GM12878 (cell line): Measurements from ENCODE around the gene COPS3. TPM values are rescaled to one million over a fixed set of nuclear protein-coding genes. Genes with fewer than 3 reads are reported as not detected.

Experiments
- ATAC-seq: fragments of 200-7000 bp; cut with Tn5 transposase; 3 replicates; pipeline ENCODE4 v1.9.1; 2020; ENCODE audit warnings: mild to moderate bottlenecking, moderate library complexity
- BruUV-seq: library from RNA; stranded (reverse); fragments of 400-500 nt; replicated peaks from 2 replicates; lab custom pipeline; 2021; lab: Mats Ljungman, UMichigan
- CTCF ChIA-PET: fragments of 300-600 bp; sonication (Branson Sonifier 250); formaldehyde crosslinking; extraction: SDS; loops from one replicate; lab custom pipeline; 2021; ENCODE audit warnings: inconsistent platforms; lab: Yijun Ruan, JAX
- POLR2A ChIA-PET: fragments of 350-600 bp; formaldehyde crosslinking; extraction: SDS; loops from one replicate; lab custom pipeline; 2021; ENCODE audit warnings: inconsistent platforms; lab: Charles Lee
- RAD21 ChIA-PET: fragments of 300-600 bp; sonication (Branson Sonifier 250); formaldehyde crosslinking; loops from one replicate; lab custom pipeline; 2023; ENCODE audit warnings: antibody characterized with exemption; ENCODE audit not compliant: unreplicated experiment; lab: Charles Lee
- SMC1A ChIA-PET: fragments of 300-600 bp; sonication (Branson Sonifier 250); formaldehyde crosslinking; loops from one replicate; lab custom pipeline; 2023; ENCODE audit not compliant: unreplicated experiment, uncharacterized antibody; lab: Charles Lee
- DNase-seq: peaks from one replicate; pipeline ENCODE4 v3.0.0-alpha.2; 2011; ENCODE audit warnings: low read depth, low spot score
- FAIRE-seq: peaks from 3 replicates; lab custom pipeline; 2011; peaks lifted over from hg19 to GRCh38; lab: Jason Lieb, UNC
- H2AFZ ChIP-seq: 2 replicates; pipeline ENCODE4 v1.6.0; 2011; ENCODE audit warnings: low read depth, low read length, control low read depth; ENCODE audit not compliant: control insufficient read depth
- H3K27ac ChIP-seq: 2 replicates; pipeline ENCODE4 v1.5.1; 2011; ENCODE audit warnings: control low read depth; ENCODE audit not compliant: control insufficient read depth, insufficient read depth
- H3K27me3 ChIP-seq, 2 experiments: replicated peaks in 1 of 2; 2 replicates each; pipeline versions ENCODE4 v1.6.0 to v1.6.1; 2011; ENCODE audit warnings: low read length in 1 of 2; ENCODE audit not compliant: control insufficient read depth in 2 of 2, insufficient read depth in 2 of 2
- H3K36me3 ChIP-seq, 2 experiments: 2 replicates each; pipeline ENCODE4 v1.5.1; 2011; ENCODE audit warnings: low read length in 1 of 2; ENCODE audit not compliant: control insufficient read depth in 2 of 2, insufficient read depth in 2 of 2
- H3K4me1 ChIP-seq: 2 replicates; pipeline ENCODE4 v1.6.1; 2011; ENCODE audit warnings: mild to moderate bottlenecking, low read length, moderate library complexity, mixed read lengths; ENCODE audit not compliant: control insufficient read depth, insufficient read depth
- H3K4me2 ChIP-seq: 2 replicates; pipeline ENCODE4 v1.6.0; 2011; ENCODE audit warnings: control low read depth; ENCODE audit not compliant: control insufficient read depth, insufficient read depth
- H3K4me3 ChIP-seq: fragments of 200-600 bp; sonication (generic); 2 replicates; pipeline ENCODE4 v1.5.1; 2016
- H3K79me2 ChIP-seq: 2 replicates; pipeline ENCODE4 v1.6.0; 2011; ENCODE audit warnings: low read length; ENCODE audit not compliant: control insufficient read depth, insufficient read depth
- H3K9ac ChIP-seq: 2 replicates; pipeline ENCODE4 v1.8.0; 2011; ENCODE audit warnings: low read length, control low read depth, mixed read lengths; ENCODE audit not compliant: control insufficient read depth, insufficient read depth
- H3K9me3 ChIP-seq: replicated peaks from 3 replicates; pipeline ENCODE4 v1.5.1; 2011; ENCODE audit warnings: mild to moderate bottlenecking, low read length; ENCODE audit not compliant: control insufficient read depth, insufficient read depth
- H4K20me1 ChIP-seq: 2 replicates; pipeline ENCODE4 v1.6.0; 2011; ENCODE audit not compliant: control insufficient read depth, insufficient read depth
- BCL11A ChIP-seq: IDR thresholded peaks from 2 replicates; pipeline ENCODE4 v1.6.1; 2011; ENCODE audit warnings: low read depth, low read length
- BMI1 ChIP-seq: fragments of 450-650 bp; IDR thresholded peaks from 2 replicates; pipeline ENCODE4 v1.6.1; 2016; ENCODE audit warnings: mild to moderate bottlenecking, moderate library complexity, borderline replicate concordance
- CBX3 ChIP-seq: fragments of 200-600 bp; sonication (generic); IDR thresholded peaks from 2 replicates; pipeline ENCODE4 v1.6.1; 2016; ENCODE audit warnings: low read depth, borderline replicate concordance
- EGR1 ChIP-seq, 2 experiments: IDR thresholded peaks; 1 replicate in 1 of 2; 2 replicates in 1 of 2; pipeline ENCODE4 v1.6.1; 2011 to 2012; ENCODE audit warnings: low read depth in 2 of 2, low read length in 2 of 2, borderline replicate concordance in 1 of 2, mild to moderate bottlenecking in 1 of 2, moderate library complexity in 1 of 2
- HDAC6 ChIP-seq: fragments of 200-600 bp; sonication (generic); IDR thresholded peaks from one replicate; pipeline ENCODE4 v1.8.0; 2017; ENCODE audit warnings: antibody characterized with exemption; ENCODE audit not compliant: unreplicated experiment
- HDGF ChIP-seq: fragments of 450-650 bp; IDR thresholded peaks from 2 replicates; pipeline ENCODE4 v1.6.1; 2016; ENCODE audit warnings: antibody characterized with exemption
- IRF4 ChIP-seq: IDR thresholded peaks from 2 replicates; pipeline ENCODE4 v1.6.1; 2011; ENCODE audit warnings: low read depth, low read length
- LARP7 ChIP-seq: fragments of 450-650 bp; IDR thresholded peaks from 2 replicates; pipeline ENCODE4 v1.6.1; 2017; ENCODE audit warnings: mild to moderate bottlenecking
- MEF2B ChIP-seq: fragments of 450-650 bp; IDR thresholded peaks from 2 replicates; pipeline ENCODE4 v1.6.1; 2018; ENCODE audit warnings: mild to moderate bottlenecking, moderate library complexity; ENCODE audit not compliant: partially characterized antibody, poor library complexity, severe bottlenecking
- MYB ChIP-seq: fragments of 150-350 bp; IDR thresholded peaks from 2 replicates; pipeline ENCODE4 v1.6.1; 2014; ENCODE audit warnings: mild to moderate bottlenecking, low read depth, low read length, borderline replicate concordance
- NR2C1 ChIP-seq: fragments of 450-650 bp; IDR thresholded peaks from 2 replicates; pipeline ENCODE4 v1.6.1; 2017; ENCODE audit warnings: antibody characterized with exemption, mild to moderate bottlenecking, moderate library complexity
- RAD21 ChIP-seq: IDR thresholded peaks from 2 replicates; pipeline ENCODE4 v1.6.1; 2011; ENCODE audit warnings: mild to moderate bottlenecking, low read depth, low read length, moderate library complexity; ENCODE audit not compliant: insufficient read depth
- RELA ChIP-seq: fragments of 450-650 bp; IDR thresholded peaks from 2 replicates; pipeline ENCODE4 v1.8.0; 2014; ENCODE audit warnings: borderline replicate concordance; ENCODE audit not compliant: partially characterized antibody
- SIX5 ChIP-seq: IDR thresholded peaks from 2 replicates; pipeline ENCODE4 v1.6.1; 2011; ENCODE audit warnings: mild to moderate bottlenecking, low read depth, low read length, moderate library complexity; ENCODE audit not compliant: severe bottlenecking
- SRF ChIP-seq, 2 experiments: IDR thresholded peaks; 2 replicates each; pipeline ENCODE4 v1.6.1; 2011; ENCODE audit warnings: low read depth in 2 of 2, low read length in 2 of 2, mild to moderate bottlenecking in 1 of 2, moderate library complexity in 1 of 2
- TARDBP ChIP-seq: IDR thresholded peaks from 2 replicates; pipeline ENCODE4 v1.6.1; 2016; ENCODE audit warnings: borderline replicate concordance
- ZBED1 ChIP-seq: IDR thresholded peaks from 2 replicates; pipeline ENCODE4 v1.6.1; 2016; ENCODE audit warnings: borderline replicate concordance
- ZNF207 ChIP-seq: fragments of 450-650 bp; IDR thresholded peaks from 2 replicates; pipeline ENCODE4 v1.6.1; 2014; ENCODE audit warnings: antibody characterized with exemption, mild to moderate bottlenecking, borderline replicate concordance
- ZNF384 ChIP-seq: IDR thresholded peaks from 2 replicates; pipeline ENCODE4 v1.6.1; 2012; ENCODE audit warnings: low read depth, mild to moderate bottlenecking, low read length, improper control_type of control experiment, borderline replicate concordance
- WGBS: methylation state at CpG from one replicate; pipeline ENCODE4 v1.1.6; 2016; ENCODE audit warnings: low lambda C conversion rate; ENCODE audit not compliant: insufficient replicate concordance, insufficient coverage; ENCODE audit errors: missing lambda C conversion rate; 5-methylcytosine and 5-hydroxymethylcytosine counted together
- in situ Hi-C: fragments of 300-500 bp; cut with MboI; formaldehyde crosslinking; loops from 9 replicates; pipeline ENCODE4 v1.14.3; 2018; ENCODE audit warnings: mixed read lengths
- intact Hi-C: fragments of 100-400 bp; cut with micrococcal nuclease; formaldehyde crosslinking; loops from one replicate; pipeline ENCODE4 v1.14.2; 2022; ENCODE audit not compliant: unreplicated experiment
- polyA plus RNA-seq, 11 experiments: library from polyadenylated mRNA; depleted of rRNA in 4 of 11; unstranded in 6 of 11; stranded (reverse) in 5 of 11; fragments of >200 nt; fragmentation: Nextera tagmentation in 4 of 11; fragmentation: Illumina TruSeq in 1 of 11; extraction: Ambion mirVana in 4 of 11; extraction: Trizol in 1 of 11; gene quantifications; 1 replicate in 1 of 11; 2 replicates in 10 of 11; pipeline versions ENCODE4 v1.2.1 to v1.2.3, GENCODE V29; 2011 to 2016; ENCODE audit warnings: inconsistent platforms in 2 of 11, missing spikeins in 2 of 11, low read depth in 1 of 11
- total RNA-seq, 4 experiments: library from RNA; depleted of rRNA in 3 of 4; stranded (reverse); fragments of >200 nt in 3 of 4; fragmentation: Illumina TruSeq in 1 of 4; extraction: Trizol in 1 of 4; gene quantifications; 2 replicates each; pipeline versions ENCODE4 v1.2.1 to v1.2.3, GENCODE V29; 2013 to 2021

The COPS3 gene
- total and polyA plus RNA-seq, 10 of the 15 experiments (the other 5 are each of a cell fraction or from before 2014, with no cell fraction given): 99.7 to 187 (median 133) TPM

DNA sequence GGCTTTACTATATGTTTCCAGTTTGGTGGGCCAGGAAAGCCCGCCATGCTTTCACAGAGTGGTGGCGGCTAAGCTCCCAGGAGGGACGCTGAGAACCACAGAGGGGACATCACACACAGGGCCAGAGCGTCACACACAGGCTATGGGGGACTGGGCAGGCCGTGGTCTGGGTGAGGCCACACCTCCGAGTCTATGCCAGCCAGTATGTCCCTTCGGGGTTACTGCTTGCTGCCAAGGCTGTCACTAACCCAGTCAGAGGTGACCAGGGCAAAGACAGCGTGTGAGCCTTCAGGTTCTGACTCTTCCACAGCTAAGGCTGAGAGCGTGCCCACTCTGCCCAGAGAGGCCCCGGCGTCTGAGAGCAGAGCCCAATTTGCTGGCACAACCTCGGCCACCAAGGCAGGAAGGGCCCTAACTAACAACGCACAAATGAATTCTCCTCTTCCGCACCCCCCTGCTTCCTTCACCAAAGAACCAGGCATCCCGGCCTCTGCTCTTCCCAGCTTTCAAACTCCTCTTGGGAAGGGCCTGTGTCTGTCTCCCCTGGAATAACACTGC, 77.8 kb downstream of the COPS3 start:
- ChIA-PET CTCF (no interaction called here), POLR2A (no interaction called here), SMC1A (no interaction called here), RAD21 (no interaction called here)
- Histone ChIP-seq H3K4me2 (peak overlapping the region; percentile 99), H3K4me1 (peaks cover 9% of the 10 kb centered on the region; the same call in 1 of the 2 replicates), H3K4me3 (no peak overlapping the region), H3K27ac (no peak overlapping the region), H3K9ac (no peak overlapping the region), H4K20me1 (no peaks in the 10 kb centered on the region), H3K27me3 (no peaks in the 10 kb centered on the region), H2AFZ (no peak overlapping the region), H3K36me3 (peaks cover 2 to 7% of the 10 kb centered on the region in 2 experiments), H3K9me3 (no peaks in the 10 kb centered on the region), H3K79me2 (peaks cover 32% of the 10 kb centered on the region)
- ATAC-seq (no peak), FAIRE-seq (no peak), DNase-seq (no peak)
- TF ChIP-seq ZBED1 (no peak), RELA (no peak), EGR1 (IDR thresholded peaks at IDR 0.05; ENCODE audit: borderline replicate concordance in 1 of 2, low read depth in 2 of 2, low read length in 2 of 2) (no peak), ZNF207 (no peak), NR2C1 (no peak), HDGF (no peak), MEF2B (no peak), SRF (IDR thresholded peaks at IDR 0.05; ENCODE audit: low read depth in 2 of 2, low read length in 2 of 2) (no peak), SIX5 (no peak), RAD21 (no peak), MYB (no peak), HDAC6 (no peak), BCL11A (no peak), TARDBP (no peak), BMI1 (no peak), CBX3 (no peak), ZNF384 (no peak), LARP7 (no peak), IRF4 (no peak)
- 95% methylated on average over 15 of the region's 15 CpGs for WGBS
- BruUV-seq: no TSS peak
- intact Hi-C loops: loop anchor here (10.0 kb wide), 2 partner anchors 102 to 198 kb away; partner anchors contain the start of gene NT5M
- in situ Hi-C loops: no loop called here
